ENCODE data around the gene FNDC5.
A peak's percentile ranks its signal among the peaks of the same experiment; 100 is the strongest.

Gene FNDC5

GRCh38 chr1:32817815-32818786, 52.6 kb downstream of the FNDC5 start:
- H3K27ac ChIP-seq, result peak overlapping the region; percentile 98
- TF ChIP-seq ZFX (IDR thresholded peaks at IDR 0.05; ENCODE audit: borderline replicate concordance), result no peak
- TF ChIP-seq, protein P1, sequence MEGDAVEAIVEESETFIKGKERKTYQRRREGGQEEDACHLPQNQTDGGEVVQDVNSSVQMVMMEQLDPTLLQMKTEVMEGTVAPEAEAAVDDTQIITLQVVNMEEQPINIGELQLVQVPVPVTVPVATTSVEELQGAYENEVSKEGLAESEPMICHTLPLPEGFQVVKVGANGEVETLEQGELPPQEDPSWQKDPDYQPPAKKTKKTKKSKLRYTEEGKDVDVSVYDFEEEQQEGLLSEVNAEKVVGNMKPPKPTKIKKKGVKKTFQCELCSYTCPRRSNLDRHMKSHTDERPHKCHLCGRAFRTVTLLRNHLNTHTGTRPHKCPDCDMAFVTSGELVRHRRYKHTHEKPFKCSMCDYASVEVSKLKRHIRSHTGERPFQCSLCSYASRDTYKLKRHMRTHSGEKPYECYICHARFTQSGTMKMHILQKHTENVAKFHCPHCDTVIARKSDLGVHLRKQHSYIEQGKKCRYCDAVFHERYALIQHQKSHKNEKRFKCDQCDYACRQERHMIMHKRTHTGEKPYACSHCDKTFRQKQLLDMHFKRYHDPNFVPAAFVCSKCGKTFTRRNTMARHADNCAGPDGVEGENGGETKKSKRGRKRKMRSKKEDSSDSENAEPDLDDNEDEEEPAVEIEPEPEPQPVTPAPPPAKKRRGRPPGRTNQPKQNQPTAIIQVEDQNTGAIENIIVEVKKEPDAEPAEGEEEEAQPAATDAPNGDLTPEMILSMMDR (IDR thresholded peaks at IDR 0.05), result no peak

- TF ChIP-seq ZFX (IDR thresholded peaks at IDR 0.05; ENCODE audit: borderline replicate concordance), result no peak
- TF ChIP-seq, protein P1 (IDR thresholded peaks at IDR 0.05), result no peak
- H3K27ac ChIP-seq, result peak within 1 kb of the TSS; percentile 98
These were observed 53.4 kb downstream of the FNDC5 start, which contains the start of the genes S100PBP and YARS1 for GRCh38 chr1:32817159-32817814. Gene S100PBP, plus strand, starts transcription at chr1:32817653. Its CDS starts 8,447 bp downstream, at chr1:32826100. Gene YARS1, minus strand, starts transcription at chr1:32817358. Its CDS starts 114 bp downstream, at chr1:32817244.

GRCh38 chr1:32816676-32817158, 54.0 kb downstream of the FNDC5 start:
- no peak for TF ChIP-seq ZFX (IDR thresholded peaks at IDR 0.05; ENCODE audit: borderline replicate concordance)
- TF ChIP-seq, protein P1 (IDR thresholded peaks at IDR 0.05), result no peak
- peak overlapping the region; percentile 98 for H3K27ac ChIP-seq

GRCh38 chr1:32813941-32814739, 56.6 kb downstream of the FNDC5 start:
- no peak for TF ChIP-seq ZFX (IDR thresholded peaks at IDR 0.05; ENCODE audit: borderline replicate concordance)
- TF ChIP-seq, protein P1 (IDR thresholded peaks at IDR 0.05), result no peak
- H3K27ac ChIP-seq, result no peak overlapping the region
